GM12873 (cell line): ENCODE data around the gene AMPD3.

Source experiments
- TF ChIP-seq, protein P1 (sequence below): IDR thresholded peaks from 2 replicates; pipeline ENCODE4 v1.5.1; 2012; ENCODE audit warnings: low read depth, mild to moderate bottlenecking, moderate library complexity, low read length, control low read depth; ENCODE audit not compliant: insufficient read depth; ENCODE audit errors: missing control alignments

The AMPD3 gene

DNA sequence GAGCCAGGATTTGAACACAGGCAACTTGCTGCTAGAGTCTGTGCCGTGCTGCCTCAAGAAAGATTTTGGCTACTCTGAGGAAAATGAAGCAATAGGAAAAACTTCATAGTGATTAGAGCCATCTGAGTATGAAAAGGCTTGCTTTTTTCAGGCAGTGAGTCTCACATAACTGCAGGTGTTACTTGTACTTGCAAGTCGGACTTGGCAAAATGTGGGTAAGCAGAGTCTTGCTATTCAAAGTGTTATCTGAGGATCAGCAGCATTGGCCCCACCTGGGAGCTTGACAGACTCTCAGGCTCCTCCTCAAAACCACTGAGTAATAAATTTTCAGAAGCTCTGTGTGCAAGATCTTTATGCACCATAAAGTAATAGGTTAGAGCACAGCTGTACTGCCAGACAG is 67.9 kb downstream of the AMPD3 start:
- TF ChIP-seq, protein P1, sequence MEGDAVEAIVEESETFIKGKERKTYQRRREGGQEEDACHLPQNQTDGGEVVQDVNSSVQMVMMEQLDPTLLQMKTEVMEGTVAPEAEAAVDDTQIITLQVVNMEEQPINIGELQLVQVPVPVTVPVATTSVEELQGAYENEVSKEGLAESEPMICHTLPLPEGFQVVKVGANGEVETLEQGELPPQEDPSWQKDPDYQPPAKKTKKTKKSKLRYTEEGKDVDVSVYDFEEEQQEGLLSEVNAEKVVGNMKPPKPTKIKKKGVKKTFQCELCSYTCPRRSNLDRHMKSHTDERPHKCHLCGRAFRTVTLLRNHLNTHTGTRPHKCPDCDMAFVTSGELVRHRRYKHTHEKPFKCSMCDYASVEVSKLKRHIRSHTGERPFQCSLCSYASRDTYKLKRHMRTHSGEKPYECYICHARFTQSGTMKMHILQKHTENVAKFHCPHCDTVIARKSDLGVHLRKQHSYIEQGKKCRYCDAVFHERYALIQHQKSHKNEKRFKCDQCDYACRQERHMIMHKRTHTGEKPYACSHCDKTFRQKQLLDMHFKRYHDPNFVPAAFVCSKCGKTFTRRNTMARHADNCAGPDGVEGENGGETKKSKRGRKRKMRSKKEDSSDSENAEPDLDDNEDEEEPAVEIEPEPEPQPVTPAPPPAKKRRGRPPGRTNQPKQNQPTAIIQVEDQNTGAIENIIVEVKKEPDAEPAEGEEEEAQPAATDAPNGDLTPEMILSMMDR = no peak

DNA sequence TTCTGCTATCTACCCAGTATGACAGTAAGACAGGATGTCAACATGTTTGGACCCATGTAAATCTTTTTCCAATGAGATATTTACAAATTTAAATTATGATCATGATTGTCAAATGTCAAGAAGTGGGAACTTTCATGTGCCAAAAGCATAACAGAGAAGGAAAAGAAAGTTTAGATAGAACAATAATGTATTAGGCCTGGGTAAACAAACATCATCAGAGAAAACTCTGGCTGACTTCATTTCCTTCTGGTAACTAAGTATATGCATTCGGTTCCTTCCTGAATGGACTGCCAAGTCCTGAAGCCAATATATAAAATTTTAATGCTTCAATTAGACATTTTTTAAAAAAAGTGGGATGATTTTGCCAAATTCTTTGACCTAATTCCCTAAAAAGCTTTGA is 69.4 kb downstream of the AMPD3 start:
- TF ChIP-seq, protein P1 = no peak

DNA sequence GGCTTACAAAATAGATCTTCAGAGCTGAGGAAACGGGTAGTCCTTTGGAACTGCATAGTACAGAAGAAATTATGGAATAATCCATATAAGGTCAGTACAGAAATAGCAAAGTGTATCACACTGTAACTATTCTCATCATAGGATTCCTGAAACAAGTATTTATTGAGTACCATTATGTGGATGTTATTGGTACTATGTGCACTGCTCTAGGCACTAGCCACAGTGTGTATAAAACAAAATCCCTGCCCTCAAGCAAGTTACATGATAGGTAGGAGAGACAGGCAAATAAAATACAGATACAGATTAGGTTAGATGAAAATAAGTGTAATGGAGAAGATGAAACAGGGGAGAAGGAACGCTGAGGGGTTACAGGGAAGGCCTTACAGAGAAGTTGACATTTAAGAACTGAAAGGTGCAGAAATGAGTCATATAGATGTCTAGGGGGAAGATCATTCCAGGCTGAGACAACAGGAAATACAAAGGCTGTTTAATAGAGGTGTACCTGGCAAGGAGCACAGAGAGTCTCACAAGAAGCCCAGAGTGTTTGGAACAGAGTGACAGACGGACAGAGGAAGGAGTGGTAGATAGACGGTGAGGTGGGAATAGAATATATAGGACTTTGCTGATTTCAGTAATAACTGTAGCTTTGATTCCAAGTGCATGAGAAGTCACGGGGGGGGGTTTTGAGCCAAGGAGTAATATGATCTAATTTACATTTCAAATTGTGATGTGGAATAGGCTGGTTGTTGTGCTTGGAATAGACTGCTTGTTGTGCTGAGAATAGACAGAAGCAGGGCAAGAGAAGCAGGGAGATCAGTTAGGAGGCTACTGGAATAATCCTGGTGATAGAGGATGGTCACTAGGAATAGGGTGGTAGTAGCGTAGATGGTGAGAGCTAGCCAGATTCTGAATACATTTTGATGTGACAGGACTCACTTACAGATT is 72.2 kb downstream of the AMPD3 start:
- TF ChIP-seq, protein P1 = no peak

DNA sequence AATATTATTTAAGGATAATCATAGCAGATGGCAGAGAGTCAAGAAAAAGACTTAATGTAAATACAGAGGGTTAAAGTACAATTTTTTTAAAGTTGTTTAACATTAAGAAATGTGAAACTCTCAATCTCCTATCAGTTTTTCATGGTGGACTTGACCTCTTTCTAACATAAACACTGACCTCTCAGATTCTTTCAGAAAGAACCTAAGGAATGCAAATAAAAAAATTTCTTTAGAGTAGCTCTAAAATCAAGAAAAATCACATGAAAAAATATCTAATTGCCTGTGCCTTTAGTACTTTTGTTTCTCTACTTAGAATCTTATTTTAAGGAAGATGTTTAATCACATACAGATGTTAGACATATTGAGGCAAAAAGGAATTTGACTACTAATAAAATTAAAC is 73.1 kb downstream of the AMPD3 start:
- TF ChIP-seq, protein P1 = no peak

DNA sequence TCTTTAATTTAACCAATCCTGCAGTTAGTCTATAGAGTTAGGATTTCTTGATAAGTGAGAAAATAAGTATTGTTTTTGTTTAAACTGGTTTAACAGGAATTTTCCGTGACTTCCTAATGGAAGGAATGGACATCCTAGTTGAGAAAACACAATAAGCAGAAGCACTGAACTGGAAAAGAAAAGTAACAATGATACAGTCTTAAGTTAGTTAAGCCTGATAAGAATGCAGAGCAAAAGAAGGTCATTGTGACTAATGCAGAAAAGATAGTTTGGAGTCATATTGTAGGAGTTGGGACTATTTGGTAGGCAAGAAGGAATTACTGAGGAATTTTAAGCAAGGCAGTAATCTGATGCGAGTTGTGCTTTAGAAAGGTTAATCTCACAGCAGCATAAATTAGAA is 74.2 kb downstream of the AMPD3 start:
- TF ChIP-seq, protein P1 = no peak

DNA sequence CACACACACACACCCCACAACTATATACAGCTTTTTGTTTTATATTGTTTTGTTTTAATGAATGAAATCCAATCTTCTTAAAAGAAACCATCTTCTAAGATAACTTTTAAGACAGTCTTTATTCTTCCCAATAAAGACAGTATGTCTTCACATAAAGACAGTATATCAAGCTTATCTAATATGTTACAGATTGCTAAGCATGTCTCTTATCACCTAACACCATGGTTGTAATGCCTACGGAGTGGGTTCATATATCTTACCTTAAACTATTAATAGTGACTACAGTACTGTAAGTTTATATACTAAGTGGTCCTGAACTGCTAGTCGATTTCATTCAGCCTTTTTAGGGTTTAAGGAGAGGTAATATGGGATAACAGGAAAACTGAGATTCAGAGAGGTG is 77.5 kb downstream of the AMPD3 start:
- TF ChIP-seq, protein P1 = no peak

DNA sequence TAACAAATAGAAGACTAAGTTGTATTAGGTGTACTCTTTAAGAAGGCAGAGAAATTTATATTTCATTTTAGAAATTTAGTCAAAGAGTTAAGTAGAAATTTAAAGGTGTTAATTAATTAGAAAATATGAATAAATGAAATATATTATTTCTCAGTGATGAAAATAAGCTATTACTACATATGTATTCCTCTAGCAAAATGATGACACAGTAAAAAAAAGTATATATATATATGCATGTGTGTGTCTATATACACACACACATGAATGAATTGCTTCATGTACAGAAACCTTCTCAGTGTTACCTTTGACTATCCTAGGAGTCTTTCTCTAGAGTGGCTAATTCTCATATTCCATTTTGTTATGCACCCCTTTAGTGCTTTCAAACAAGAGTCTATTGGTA is 78.3 kb downstream of the AMPD3 start:
- TF ChIP-seq, protein P1 = no peak
